Stimulated activated CD4-positive, alpha-beta T cell treated with anti-CD3 and anti-CD28 coated beads, Interleukin-4, amount 100 ng/mL, for 24 hours (primary cell): ENCODE data around the gene HSBP1.

Experiments used
- DNase-seq: peaks from one replicate; pipeline ENCODE4 v3.0.0-alpha.2; 2020

Gene HSBP1

GRCh38 chr16:83842291-83842690 lies 34.5 kb downstream of the HSBP1 start:
- no peak for DNase-seq

- DNase-seq: no peak
Measured at GRCh38 chr16:83842756-83843507, 35.2 kb downstream of the HSBP1 start.

GRCh38 chr16:83843657-83844056 lies 35.9 kb downstream of the HSBP1 start:
- DNase-seq: no peak

- DNase-seq: no peak
Measured at GRCh38 chr16:83845263-83845662, 37.5 kb downstream of the HSBP1 start.

DNA sequence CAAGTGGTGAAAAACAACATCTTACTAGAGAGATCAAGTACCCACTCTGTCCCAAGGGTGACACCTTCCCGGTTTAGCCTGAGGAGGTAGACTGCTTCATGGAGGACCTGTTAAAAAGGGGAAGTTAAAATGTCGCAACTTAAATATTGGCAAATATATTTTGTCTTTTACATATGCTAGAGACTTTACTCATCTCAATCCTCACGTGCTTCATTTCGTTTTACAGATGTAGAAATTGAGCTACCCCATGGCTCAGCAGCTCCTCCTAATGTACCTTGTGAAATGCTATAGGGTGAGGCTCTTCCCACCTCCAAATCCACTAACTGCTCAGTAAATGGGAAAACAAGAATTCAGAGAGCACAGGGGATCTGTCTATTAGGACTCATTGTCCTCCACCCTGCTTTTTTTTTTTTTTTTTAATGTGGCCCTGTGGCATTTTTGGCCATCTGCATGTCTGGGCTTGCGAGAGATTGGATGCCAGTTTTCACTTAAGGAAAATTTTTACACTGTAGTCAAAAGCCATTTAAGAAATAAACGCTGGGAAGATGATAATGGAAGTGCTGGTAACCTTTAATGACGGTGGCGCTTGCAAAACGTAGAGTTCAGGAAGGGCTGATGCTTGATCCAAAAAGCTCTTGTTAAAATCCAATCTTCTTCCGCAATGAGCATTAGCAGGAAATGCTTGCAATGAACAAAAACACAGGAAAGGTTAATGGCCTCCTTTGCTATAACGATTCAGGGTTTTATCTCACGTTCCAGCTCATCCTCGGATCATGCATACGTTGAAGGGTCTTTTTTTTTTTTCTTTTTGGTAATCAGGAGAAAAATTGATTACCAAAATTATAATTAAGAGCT lies 39.8 kb downstream of the HSBP1 start:
- no peak for DNase-seq

DNA sequence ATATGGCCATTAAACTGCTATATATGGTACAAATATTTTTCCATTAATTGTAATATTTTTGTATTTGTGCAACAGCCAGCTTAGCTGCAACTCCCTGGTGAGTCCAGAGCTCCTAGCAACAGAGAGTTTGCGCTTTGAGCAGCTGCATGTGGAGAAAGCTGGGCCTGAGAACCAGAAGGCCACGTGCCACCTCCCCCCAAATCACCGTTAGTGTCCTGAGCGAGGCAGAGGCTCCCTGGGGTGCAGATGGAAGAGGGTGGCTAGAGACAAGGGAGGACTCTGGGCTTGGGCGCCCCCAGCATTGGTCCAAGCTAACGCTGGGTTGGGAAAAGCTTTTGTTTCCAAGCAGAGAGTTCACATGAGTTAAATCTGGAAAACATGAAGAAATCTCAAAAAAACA lies 41.6 kb downstream of the HSBP1 start:
- DNase-seq: no peak

- DNase-seq: no peak
Measured at GRCh38 chr16:83850947-83851346, 43.2 kb downstream of the HSBP1 start.

GRCh38 chr16:83851473-83851872 lies 43.7 kb downstream of the HSBP1 start:
- no peak for DNase-seq

DNA sequence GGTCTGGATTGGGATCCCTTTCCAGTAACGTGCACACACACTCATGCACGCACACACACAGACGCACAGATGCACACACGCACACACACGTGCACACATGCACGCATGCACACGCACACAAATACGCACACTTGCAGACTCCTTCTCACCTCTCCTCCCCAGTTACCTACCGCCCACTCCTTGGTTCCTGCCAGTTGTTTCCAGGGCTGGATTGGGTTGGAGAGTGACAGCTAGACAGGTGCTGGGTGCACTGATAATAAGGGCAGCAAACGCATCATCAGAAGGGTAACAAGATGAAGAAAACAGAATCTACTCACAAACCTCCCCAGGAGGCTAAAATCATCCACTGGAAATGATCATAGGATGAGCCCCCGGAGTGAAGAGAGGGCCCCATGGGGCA lies 45.0 kb downstream of the HSBP1 start:
- no peak for DNase-seq

DNA sequence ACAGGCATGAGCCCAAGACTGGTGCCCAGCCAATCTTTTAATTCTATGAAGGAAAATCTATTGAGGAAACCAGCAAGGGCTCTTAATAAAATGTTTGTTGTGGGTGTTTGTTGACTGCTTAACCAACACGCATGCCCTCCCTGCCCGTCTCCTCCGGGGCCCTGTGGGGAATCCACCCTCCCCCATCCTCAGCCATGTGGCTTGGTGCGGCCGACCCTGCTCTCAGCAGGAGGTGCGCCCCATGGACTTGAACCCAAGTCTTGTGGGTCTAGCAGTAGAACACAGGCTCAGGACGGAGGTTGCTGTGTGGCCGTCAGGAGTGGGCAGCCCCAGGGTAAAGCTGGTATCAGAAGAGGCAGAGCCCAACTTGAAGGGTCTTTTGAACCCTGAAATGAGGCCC lies 46.1 kb downstream of the HSBP1 start:
- no peak for DNase-seq

- DNase-seq: no peak
Measured at GRCh38 chr16:83854420-83854819, 46.6 kb downstream of the HSBP1 start.

DNA sequence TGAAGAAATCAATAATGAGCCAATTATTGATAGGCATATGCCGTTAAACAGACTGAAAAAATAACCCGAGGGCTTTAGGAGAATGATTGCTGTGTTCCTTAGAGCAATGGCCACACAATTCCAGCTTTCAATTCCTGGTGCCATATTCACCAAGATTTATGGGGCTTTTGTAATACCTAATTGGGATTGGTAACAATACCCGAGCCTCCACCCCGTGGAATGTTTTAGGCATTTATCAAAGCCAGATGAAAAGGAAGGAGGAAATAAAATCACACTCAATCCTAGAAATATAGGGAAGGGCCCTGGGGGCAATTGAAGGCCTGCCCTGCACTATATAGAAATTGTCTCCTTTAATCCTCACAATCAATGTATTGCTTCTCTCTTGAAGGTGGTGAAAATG lies 49.0 kb downstream of the HSBP1 start:
- DNase-seq: no peak

DNA sequence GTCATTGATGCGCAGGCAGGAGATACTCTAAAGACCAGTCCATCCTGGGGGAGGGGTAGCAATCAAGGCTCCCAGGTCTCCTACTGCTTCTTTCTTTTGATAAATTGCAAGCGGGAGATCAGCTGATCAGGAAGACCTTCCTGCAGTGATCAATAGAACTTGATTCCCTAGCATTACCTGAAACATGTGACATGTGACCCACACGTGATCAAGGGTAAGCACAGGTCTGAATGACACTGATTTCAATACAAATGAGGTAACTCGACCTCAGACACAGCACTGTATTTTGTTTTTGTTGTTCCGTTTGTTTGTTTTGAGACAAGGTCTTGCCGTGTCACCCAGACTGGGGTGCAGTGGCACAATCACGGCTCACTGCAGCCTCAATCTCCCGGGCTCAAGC lies 51.5 kb downstream of the HSBP1 start:
- DNase-seq: no peak

DNA sequence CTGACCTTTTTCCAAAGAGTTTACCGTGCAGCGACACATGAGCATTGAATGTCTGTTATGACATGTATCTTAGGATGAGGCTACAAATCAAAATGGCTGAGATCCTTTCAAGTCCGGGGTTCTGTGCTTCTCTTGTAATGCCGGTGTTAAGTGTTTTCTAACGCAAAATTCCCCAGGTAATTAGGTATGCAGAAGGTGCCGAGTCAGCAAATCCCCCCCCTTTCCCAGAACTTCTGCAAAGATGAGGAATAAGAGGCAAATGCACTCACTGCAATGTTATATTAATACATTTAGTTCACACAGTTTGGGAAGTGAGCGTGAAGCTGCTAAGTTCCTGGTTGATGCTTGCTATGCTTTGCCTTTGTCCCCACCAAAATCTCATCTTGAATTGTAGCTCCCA lies 54.9 kb downstream of the HSBP1 start:
- DNase-seq: no peak

GRCh38 chr16:83863682-83864081 lies 55.9 kb downstream of the HSBP1 start:
- no peak for DNase-seq
